ENCODE results near the gene N4BP2L2.

The N4BP2L2 gene

GRCh38 chr13:32408296-32409000 lies 130.1 kb downstream of the N4BP2L2 start:
- H3K79me2 ChIP-seq (ENCODE audit: insufficient read depth, low read length), result no peaks in the 10 kb centered on the region
- no peaks in the 10 kb centered on the region for H3K27me3 ChIP-seq (ENCODE audit: low read length)
- H3K9ac ChIP-seq (ENCODE audit: low read length), result no peak overlapping the region
- no peak overlapping the region for H3K4me3 ChIP-seq (ENCODE audit: insufficient read depth, low read length, poor library complexity, severe bottlenecking)
- H3K27ac ChIP-seq (ENCODE audit: low read depth, low read length), result no peak overlapping the region
- no peaks in the 10 kb centered on the region for H3K9me2 ChIP-seq (replicated peaks; ENCODE audit: insufficient read depth, low read length)
- no peak overlapping the region for H3K4me2 ChIP-seq (ENCODE audit: low read depth, low read length, poor library complexity, severe bottlenecking)
- no peak overlapping the region for H2AFZ ChIP-seq (ENCODE audit: low read depth, low read length, severe bottlenecking)
- H3F3A ChIP-seq (ENCODE audit: insufficient read depth), result no peaks in the 10 kb centered on the region
- no peaks in the 10 kb centered on the region for H4K20me1 ChIP-seq (ENCODE audit: low read depth, low read length)
- no peaks in the 10 kb centered on the region for H3K9me3 ChIP-seq (ENCODE audit: insufficient read depth, low read length)
- TF ChIP-seq CTCF (IDR thresholded peaks at IDR 0.05; ENCODE audit: insufficient read depth, low read length, poor library complexity, severe bottlenecking) (no peak), EZH2phosphoT487 (conservative IDR thresholded peaks at IDR 0.05; ENCODE audit: low read length) (no peak)
- no peaks in the 10 kb centered on the region for H3K36me3 ChIP-seq (ENCODE audit: low read length)

- no peak overlapping the region for H3K9ac ChIP-seq (ENCODE audit: low read length)
- H3K4me3 ChIP-seq (ENCODE audit: insufficient read depth, low read length, poor library complexity, severe bottlenecking), result no peak overlapping the region
- no peaks in the 10 kb centered on the region for H3K9me2 ChIP-seq (replicated peaks; ENCODE audit: insufficient read depth, low read length)
- H3K4me2 ChIP-seq (ENCODE audit: low read depth, low read length, poor library complexity, severe bottlenecking), result no peak overlapping the region
- H3K27ac ChIP-seq (ENCODE audit: low read depth, low read length), result no peak overlapping the region
- H2AFZ ChIP-seq (ENCODE audit: low read depth, low read length, severe bottlenecking), result no peak overlapping the region
- no peaks in the 10 kb centered on the region for H3K79me2 ChIP-seq (ENCODE audit: insufficient read depth, low read length)
- H3F3A ChIP-seq (ENCODE audit: insufficient read depth), result no peaks in the 10 kb centered on the region
- no peaks in the 10 kb centered on the region for H3K9me3 ChIP-seq (ENCODE audit: insufficient read depth, low read length)
- H3K27me3 ChIP-seq (ENCODE audit: low read length), result no peaks in the 10 kb centered on the region
- no peak for TF ChIP-seq CTCF (IDR thresholded peaks at IDR 0.05; ENCODE audit: insufficient read depth, low read length, poor library complexity, severe bottlenecking)
- TF ChIP-seq EZH2phosphoT487 (conservative IDR thresholded peaks at IDR 0.05; ENCODE audit: low read length), result no peak
- no peaks in the 10 kb centered on the region for H4K20me1 ChIP-seq (ENCODE audit: low read depth, low read length)
- no peaks in the 10 kb centered on the region for H3K36me3 ChIP-seq (ENCODE audit: low read length)
Observed at GRCh38 chr13:32407854-32408253, 130.7 kb downstream of the N4BP2L2 start.

- H3K9me2 ChIP-seq (replicated peaks; ENCODE audit: insufficient read depth, low read length), result no peaks in the 10 kb centered on the region
- no peak overlapping the region for H3K4me2 ChIP-seq (ENCODE audit: low read depth, low read length, poor library complexity, severe bottlenecking)
- TF ChIP-seq EZH2phosphoT487 (conservative IDR thresholded peaks at IDR 0.05; ENCODE audit: low read length) (no peak), CTCF (IDR thresholded peaks at IDR 0.05; ENCODE audit: insufficient read depth, low read length, poor library complexity, severe bottlenecking) (no peak)
- no peak overlapping the region for H2AFZ ChIP-seq (ENCODE audit: low read depth, low read length, severe bottlenecking)
- H3F3A ChIP-seq (ENCODE audit: insufficient read depth), result no peaks in the 10 kb centered on the region
- no peak overlapping the region for H3K4me3 ChIP-seq (ENCODE audit: insufficient read depth, low read length, poor library complexity, severe bottlenecking)
- H3K79me2 ChIP-seq (ENCODE audit: insufficient read depth, low read length), result no peaks in the 10 kb centered on the region
- peaks cover 8% of the 10 kb centered on the region; the same call in 1 of the 2 replicates for H3K36me3 ChIP-seq (ENCODE audit: low read length)
- H3K9ac ChIP-seq (ENCODE audit: low read length), result no peak overlapping the region
- no peaks in the 10 kb centered on the region for H3K9me3 ChIP-seq (ENCODE audit: insufficient read depth, low read length)
- no peaks in the 10 kb centered on the region for H3K27me3 ChIP-seq (ENCODE audit: low read length)
- no peaks in the 10 kb centered on the region for H4K20me1 ChIP-seq (ENCODE audit: low read depth, low read length)
- no peak overlapping the region for H3K27ac ChIP-seq (ENCODE audit: low read depth, low read length)
Observed at GRCh38 chr13:32403108-32403507, 135.5 kb downstream of the N4BP2L2 start.

Data from SU-DHL-6 (cell line).